ENCODE results near the gene SPP1. TPM values are rescaled to one million over a fixed set of nuclear protein-coding genes. Genes with fewer than 3 reads are reported as not detected.

SPP1 gene
- polyA plus RNA-seq, 1 experiment = 4.9 TPM

DNA sequence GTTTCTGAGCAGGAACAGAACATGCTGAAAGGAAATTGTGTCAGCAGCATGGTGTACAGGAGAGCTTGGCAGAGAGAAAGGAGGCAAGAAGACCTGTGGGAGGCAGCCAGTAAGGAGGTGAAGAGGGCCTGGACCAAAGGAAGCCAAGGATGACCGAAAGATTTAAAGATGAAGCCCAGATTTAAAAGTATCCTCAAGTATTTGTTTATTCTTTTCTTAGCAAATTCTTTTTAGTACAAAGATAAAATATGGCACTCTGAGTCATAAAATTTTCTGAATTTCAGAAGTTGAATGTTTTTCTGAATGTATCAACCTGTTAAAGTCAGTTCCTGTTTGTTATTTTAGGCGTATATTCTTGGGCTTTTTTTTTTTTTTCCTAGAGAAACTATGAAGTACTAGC is 35.5 kb downstream of the SPP1 start:
- TF ChIP-seq, protein P1, sequence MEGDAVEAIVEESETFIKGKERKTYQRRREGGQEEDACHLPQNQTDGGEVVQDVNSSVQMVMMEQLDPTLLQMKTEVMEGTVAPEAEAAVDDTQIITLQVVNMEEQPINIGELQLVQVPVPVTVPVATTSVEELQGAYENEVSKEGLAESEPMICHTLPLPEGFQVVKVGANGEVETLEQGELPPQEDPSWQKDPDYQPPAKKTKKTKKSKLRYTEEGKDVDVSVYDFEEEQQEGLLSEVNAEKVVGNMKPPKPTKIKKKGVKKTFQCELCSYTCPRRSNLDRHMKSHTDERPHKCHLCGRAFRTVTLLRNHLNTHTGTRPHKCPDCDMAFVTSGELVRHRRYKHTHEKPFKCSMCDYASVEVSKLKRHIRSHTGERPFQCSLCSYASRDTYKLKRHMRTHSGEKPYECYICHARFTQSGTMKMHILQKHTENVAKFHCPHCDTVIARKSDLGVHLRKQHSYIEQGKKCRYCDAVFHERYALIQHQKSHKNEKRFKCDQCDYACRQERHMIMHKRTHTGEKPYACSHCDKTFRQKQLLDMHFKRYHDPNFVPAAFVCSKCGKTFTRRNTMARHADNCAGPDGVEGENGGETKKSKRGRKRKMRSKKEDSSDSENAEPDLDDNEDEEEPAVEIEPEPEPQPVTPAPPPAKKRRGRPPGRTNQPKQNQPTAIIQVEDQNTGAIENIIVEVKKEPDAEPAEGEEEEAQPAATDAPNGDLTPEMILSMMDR (IDR thresholded peaks at IDR 0.05; ENCODE audit: insufficient read depth, low read depth, low read length) = no peak
- Histone ChIP-seq H3K36me3 (ENCODE audit: control insufficient read depth, insufficient read depth, low read length) (peaks cover 1% of the 10 kb centered on the region; the same call in 1 of the 2 replicates), H3K4me3 (ENCODE audit: low read depth, low read length) (no peak overlapping the region), H3K27me3 (ENCODE audit: control insufficient read depth, insufficient read depth, low read length) (no peaks in the 10 kb centered on the region)
- no peak for DNase-seq (ENCODE audit: low read depth)
- POLR2A ChIA-PET = no interaction called here
- CTCF ChIA-PET = interaction anchor here (0.6 to 1.8 kb wide), 3 partner anchors 9 to 657 kb away, joined by 3 to 6 read pairs (median 4); no protein-coding TSS in a partner anchor

DNA sequence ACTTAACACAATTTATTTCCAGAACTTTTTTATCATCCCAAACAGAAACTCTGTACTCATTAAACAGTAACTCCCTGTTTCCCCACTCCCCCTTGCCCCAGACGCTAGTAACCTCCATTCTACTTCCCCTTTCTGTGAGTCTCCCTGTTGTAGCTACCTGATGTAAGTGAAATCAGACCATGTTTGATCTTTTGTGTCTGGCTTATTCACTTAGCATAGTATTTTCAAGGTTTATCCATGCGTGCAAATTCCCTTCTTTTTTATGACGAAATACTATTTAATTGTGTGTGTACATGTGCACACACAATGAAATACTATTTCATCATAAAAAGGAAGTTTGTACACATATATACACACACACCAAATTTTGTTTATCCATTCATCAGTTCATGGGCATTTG is 37.1 kb downstream of the SPP1 start:
- H3K36me3 ChIP-seq (ENCODE audit: control insufficient read depth, insufficient read depth, low read length) = peaks cover 1% of the 10 kb centered on the region; the same call in 1 of the 2 replicates
- POLR2A ChIA-PET = no interaction called here
- no peak overlapping the region for H3K4me3 ChIP-seq (ENCODE audit: low read depth, low read length)
- CTCF ChIA-PET = no interaction called here
- TF ChIP-seq, protein P1 (IDR thresholded peaks at IDR 0.05; ENCODE audit: insufficient read depth, low read depth, low read length) = no peak
- H3K27me3 ChIP-seq (ENCODE audit: control insufficient read depth, insufficient read depth, low read length) = no peaks in the 10 kb centered on the region
- DNase-seq (ENCODE audit: low read depth) = no peak

DNA sequence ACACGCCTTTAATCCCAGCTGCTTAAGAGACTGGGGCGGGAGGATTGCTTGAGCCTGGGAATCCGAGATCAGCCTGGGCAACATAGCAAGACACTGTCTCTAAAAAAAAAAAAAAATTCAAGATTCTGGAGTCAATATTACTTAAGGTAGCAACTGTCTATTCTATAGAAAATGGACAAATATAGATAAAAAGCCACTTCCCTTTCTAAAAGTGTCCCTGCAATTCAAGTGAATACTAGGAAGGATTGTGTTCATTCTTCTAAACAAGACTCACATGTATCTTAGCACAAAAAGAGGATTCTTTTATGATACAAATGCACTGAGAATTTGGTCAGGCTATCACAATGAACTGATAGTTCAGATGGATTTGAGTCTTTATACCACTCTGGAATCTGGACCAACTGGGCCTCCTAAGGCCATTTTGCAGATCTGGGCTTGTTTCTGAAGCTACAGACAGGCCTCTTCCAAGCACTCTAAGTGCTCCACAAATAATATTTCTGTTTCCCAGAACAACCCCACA is 38.9 kb downstream of the SPP1 start:
- ChIA-PET POLR2A (no interaction called here), CTCF (interaction anchor here (1.5 kb wide), 1 partner anchor 19 kb away, joined by 3 read pairs; no protein-coding TSS in a partner anchor)
- peaks cover 1% of the 10 kb centered on the region; the same call in 1 of the 2 replicates for H3K36me3 ChIP-seq (ENCODE audit: control insufficient read depth, insufficient read depth, low read length)
- no peak overlapping the region for H3K4me3 ChIP-seq (ENCODE audit: low read depth, low read length)
- TF ChIP-seq, protein P1 (IDR thresholded peaks at IDR 0.05; ENCODE audit: insufficient read depth, low read depth, low read length) = no peak
- H3K27me3 ChIP-seq (ENCODE audit: control insufficient read depth, insufficient read depth, low read length) = no peaks in the 10 kb centered on the region
- DNase-seq (ENCODE audit: low read depth) = no peak

DNA sequence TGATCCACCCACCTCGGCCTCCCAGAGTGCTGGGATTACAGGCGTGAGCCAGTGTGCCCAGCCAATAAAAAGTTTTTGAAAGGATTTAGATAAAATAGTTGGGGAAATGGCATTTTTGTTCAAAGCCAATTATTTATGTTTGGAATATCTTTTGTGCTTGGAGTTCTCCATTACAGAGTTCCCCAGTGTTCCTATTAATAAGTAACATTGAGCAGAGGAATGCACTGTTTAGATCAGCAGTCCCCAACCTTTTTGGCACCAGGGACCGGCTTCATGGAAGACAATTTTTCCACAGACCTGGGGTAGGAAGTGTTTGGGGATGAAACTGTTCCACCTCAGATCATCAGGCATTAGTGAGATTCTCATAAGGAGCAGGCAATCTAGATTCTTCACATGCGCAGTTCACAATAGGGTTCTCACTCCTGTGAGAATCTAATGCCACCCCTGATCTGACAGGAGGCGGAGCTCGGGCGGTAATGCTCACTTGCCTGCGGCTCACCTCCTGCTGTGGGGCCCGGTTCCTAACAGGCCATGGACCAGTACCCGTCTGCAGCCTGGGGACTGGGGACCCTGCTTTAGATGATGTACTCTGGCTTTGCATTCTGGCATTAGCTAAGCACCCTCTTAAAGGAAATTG is 40.3 kb downstream of the SPP1 start:
- no peak for DNase-seq (ENCODE audit: low read depth)
- Histone ChIP-seq H3K4me3 (ENCODE audit: low read depth, low read length) (no peak overlapping the region), H3K36me3 (ENCODE audit: control insufficient read depth, insufficient read depth, low read length) (peaks cover 1% of the 10 kb centered on the region; the same call in 1 of the 2 replicates), H3K27me3 (ENCODE audit: control insufficient read depth, insufficient read depth, low read length) (no peaks in the 10 kb centered on the region)
- ChIA-PET CTCF (interaction anchor here (0.7 kb wide), 1 partner anchor 11 kb away, joined by 3 read pairs; no protein-coding TSS in a partner anchor), POLR2A (no interaction called here)
- TF ChIP-seq, protein P1 (IDR thresholded peaks at IDR 0.05; ENCODE audit: insufficient read depth, low read depth, low read length) = no peak

DNA sequence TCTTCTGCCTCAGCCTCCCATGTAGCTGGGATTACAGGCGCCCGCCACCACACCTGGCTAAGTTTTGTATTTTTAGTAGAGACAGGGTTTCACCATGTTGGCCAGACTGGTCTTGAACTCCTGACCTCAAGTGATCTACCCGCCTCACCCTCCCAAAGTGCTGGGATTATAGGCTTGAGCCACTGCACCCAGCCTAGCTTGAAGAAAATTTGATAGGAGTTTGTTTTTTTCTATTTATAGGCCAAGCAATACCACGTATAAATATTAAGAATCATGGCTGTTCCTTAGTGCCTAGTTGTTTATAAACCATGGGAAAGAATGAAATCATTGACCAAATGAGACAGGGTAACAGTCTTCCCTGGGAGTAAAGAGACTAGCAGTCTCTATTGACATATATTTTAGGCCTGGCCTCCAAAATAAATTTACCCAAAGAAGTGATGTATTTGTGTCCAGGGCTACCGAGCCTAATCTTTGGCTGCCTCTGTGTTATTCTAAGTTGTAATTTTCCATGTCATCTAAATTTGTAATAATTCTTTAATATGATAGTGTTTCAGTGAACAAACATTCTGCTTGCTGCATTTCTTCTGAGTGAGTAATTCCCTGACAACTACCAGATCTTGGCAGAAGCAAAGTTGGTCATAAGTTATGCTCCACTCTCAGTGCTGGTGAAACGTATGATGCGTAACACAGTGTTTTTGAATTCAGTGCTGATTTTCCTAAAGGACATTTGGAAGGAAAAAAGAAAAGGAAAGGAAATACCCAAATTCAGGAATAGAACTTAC is 42.2 kb downstream of the SPP1 start:
- no peaks in the 10 kb centered on the region for H3K27me3 ChIP-seq (ENCODE audit: control insufficient read depth, insufficient read depth, low read length)
- CTCF ChIA-PET = no interaction called here
- POLR2A ChIA-PET = no interaction called here
- TF ChIP-seq, protein P1 (IDR thresholded peaks at IDR 0.05; ENCODE audit: insufficient read depth, low read depth, low read length) = no peak
- peak; percentile 88 for DNase-seq (ENCODE audit: low read depth)
- H3K36me3 ChIP-seq (ENCODE audit: control insufficient read depth, insufficient read depth, low read length) = peaks cover 1% of the 10 kb centered on the region; the same call in 1 of the 2 replicates
- H3K4me3 ChIP-seq (ENCODE audit: low read depth, low read length) = no peak overlapping the region

Data from BJ (cell line).